Head of caudate nucleus (tissue), 42 donors: ENCODE measurements around the gene UROD.
"Not testable (repeated sequence)": the region's sequence is repeated elsewhere in the genome, so short reads cannot be mapped to it uniquely, and the experiment has no call there.

Experiments
- DNase-seq, 42 donors: peaks; one replicate each; pipeline versions ENCODE4 v3.0.0 to v3.0.0-alpha.2; 2020 to 2021; ENCODE audit warnings: mixed read lengths in 7 of 42
- intact Hi-C: fragments of 100-400 bp; cut with DNase I; formaldehyde crosslinking; loops from one replicate; pipeline ENCODE4 v1.15.0; 2022

The UROD gene

DNA sequence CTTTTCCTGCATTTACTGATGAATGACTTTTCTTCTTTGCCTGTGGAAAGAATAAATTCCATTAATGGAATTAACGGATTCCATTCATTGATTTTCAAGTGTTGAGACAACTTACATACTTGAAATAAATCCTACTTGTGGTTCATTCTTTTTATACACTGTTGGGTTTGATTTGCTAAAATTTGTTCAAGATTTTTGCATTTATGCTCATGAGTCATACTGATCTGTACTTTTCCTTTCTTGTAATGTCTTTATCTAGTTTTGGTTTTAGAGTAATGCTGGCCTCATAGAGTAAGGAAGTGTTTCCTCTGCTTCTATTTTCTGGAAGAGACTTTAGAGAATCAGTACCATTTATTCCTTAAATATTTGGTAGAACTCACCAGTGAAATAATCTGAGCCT, 14.4 kb downstream of the UROD start:
- intact Hi-C loops, result no loop called here

GRCh38 chr1:45032837-45033236, 20.8 kb downstream of the UROD start:
- intact Hi-C loops, result no loop called here
- DNase-seq, result no peak

More for the DNA sequence above, 14.4 kb downstream of the UROD start:
- DNase-seq, result no peak

DNA sequence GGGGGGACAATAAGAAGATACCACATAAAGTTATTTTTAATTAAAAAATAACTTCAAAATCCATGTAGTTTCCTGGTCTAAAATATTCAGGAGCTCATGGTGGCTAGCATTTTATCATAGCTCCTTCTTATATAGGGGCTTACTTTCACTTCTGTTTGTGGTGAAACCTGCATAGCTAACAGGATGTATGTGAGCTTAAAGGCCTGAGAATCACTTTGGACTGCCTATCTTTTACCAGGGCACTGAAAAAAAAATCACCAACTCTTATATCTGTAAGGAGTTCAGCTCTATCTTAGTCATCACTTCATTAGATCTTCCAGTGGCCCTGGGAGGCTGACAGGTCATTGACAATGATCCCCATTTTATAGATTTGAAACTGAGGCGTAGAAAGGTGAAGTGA, 21.3 kb downstream of the UROD start:
- DNase-seq, result no peak
- intact Hi-C loops, result no loop called here

GRCh38 chr1:45035631-45036301, 23.7 kb downstream of the UROD start:
- no peak for DNase-seq
- intact Hi-C loops, result no loop called here

GRCh38 chr1:45037456-45037855, 25.4 kb downstream of the UROD start:
- no peak for DNase-seq
- intact Hi-C loops, result no loop called here

DNA sequence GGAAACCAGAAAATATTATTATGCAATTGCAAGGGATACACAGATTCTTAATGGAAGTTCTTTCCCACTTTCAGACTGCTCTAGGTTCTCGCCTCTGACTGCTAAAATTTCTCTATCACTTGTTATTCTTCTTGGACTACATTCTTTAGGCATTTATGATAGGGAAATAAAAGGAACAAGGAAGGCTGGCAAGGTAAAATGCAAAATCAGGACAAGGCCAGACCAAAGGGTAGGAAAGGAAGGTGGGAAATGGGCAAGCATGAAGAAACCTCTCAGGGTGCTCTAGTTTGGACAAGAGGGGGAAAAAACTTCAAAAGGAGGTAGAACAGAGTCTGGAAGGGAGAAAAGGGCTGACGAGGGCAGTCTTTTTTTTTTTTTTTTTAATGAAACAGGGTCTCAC, 26.2 kb downstream of the UROD start:
- intact Hi-C loops, result no loop called here
- DNase-seq, result no peak

- intact Hi-C loops, result no loop called here
- no peak for DNase-seq
Observed at GRCh38 chr1:45038661-45039364, 26.8 kb downstream of the UROD start.

- intact Hi-C loops, result no loop called here
- DNase-seq, result no peak
Observed at GRCh38 chr1:45040297-45040696, 28.2 kb downstream of the UROD start.

DNA sequence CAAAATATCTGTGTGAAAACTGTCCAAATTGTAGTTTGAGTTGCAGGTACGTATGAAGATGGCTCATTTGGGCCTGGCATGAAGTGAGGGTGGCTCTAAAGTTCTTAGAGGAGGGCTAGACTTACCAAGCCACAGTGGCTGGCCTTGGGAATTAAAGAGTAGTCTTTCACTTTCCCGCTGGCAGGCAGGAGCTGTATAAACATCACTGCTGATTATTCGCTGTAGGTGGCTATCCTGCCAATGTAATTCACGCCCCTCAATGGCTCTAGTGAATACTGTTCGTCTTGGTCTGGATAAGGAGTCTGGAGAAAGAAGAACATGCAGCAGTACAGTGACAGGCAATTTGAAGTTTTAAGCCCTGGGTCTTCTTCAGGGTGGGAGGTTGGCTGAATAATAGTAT, 31.0 kb downstream of the UROD start:
- no peak for DNase-seq
- intact Hi-C loops, result no loop called here

DNA sequence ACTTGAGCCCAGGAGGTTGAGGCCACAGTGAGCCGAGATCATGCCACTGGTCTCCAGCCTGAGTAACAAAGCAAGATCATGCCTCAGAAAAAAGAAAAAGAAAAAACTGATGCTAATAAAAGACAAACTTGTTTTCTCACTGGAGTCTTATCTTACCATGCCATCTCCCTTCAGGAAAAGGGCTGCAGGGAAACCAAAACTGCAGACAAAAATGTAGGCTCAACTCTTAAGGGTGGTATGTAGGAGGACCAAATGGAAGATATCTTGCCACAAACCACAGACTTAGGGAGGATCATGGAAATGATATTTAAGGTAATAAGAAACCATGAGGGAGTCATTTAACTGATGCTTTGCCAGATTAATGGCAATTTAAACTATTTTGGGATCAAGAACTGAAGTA, 32.9 kb downstream of the UROD start:
- DNase-seq, result no peak

GRCh38 chr1:45047032-45047431, 35.0 kb downstream of the UROD start:
- intact Hi-C loops, result no loop called here
- DNase-seq, result no peak

More for the DNA sequence above, 32.9 kb downstream of the UROD start:
- intact Hi-C loops, result no loop called here

- intact Hi-C loops, result no loop called here
- DNase-seq, result no peak
Observed at GRCh38 chr1:45051005-45051772, 39.1 kb downstream of the UROD start.

GRCh38 chr1:45057542-45057941, 45.5 kb downstream of the UROD start:
- DNase-seq, result no peak
- intact Hi-C loops, result no loop called here

- no peak for DNase-seq
- intact Hi-C loops, result no loop called here
Observed at GRCh38 chr1:45059829-45060228, 47.8 kb downstream of the UROD start.

DNA sequence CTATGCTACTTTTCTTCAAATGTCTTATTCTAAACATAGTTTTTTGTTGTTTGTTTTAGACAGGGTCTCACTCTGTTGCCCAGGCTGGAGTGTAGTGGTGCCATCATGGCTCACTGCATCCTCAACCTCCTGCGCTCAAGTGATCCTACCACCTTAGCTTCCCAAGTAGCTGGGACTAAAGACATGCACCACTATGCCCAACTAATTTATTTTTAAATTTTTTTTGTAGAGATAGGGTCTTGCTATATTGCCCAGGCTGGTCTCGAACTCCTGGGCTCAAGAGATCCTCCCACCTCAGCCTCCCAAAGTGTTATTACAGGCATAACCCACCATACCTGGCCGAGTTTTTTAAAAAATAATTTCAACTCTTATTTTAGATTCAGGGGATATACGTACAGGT, 50.4 kb downstream of the UROD start:
- intact Hi-C loops, DNase-seq: not testable (repeated sequence)

- DNase-seq, result no peak
- intact Hi-C loops, result no loop called here
Observed at GRCh38 chr1:45065083-45065482, 53.0 kb downstream of the UROD start.
